Thoracic aorta (tissue), 2 donors: ENCODE results near the gene CDKL5. TPM values are rescaled to one million over a fixed set of nuclear protein-coding genes. Genes with fewer than 3 reads are reported as not detected.

Experiments used
- ATAC-seq: fragments of 150-250 bp; one replicate; pipeline ENCODE4 v1.8.0; 2017; ENCODE audit warnings: low read depth; ENCODE audit not compliant: insufficient number of reproducible peaks, low FRiP score
- DNase-seq: peaks from one replicate; pipeline ENCODE4 v3.0.0-alpha.2; 2020; ENCODE audit warnings: low spot score
- H3K27ac ChIP-seq, 2 donors: fragments of 200-600 bp; sonication (generic); 1 replicate in 1 of 2; 2 replicates in 1 of 2; pipeline ENCODE4 v1.5.1; 2016; ENCODE audit warnings: mild to moderate bottlenecking in 2 of 2, moderate library complexity in 2 of 2
- H3K27me3 ChIP-seq: fragments of 200-600 bp; sonication (generic); replicated peaks from 2 replicates; pipeline ENCODE4 v1.6.0; 2016; ENCODE audit warnings: mild to moderate bottlenecking; ENCODE audit not compliant: insufficient read depth
- H3K36me3 ChIP-seq: fragments of 200-600 bp; sonication (generic); one replicate; pipeline ENCODE4 v1.5.1; 2016
- H3K4me1 ChIP-seq, 2 donors: fragments of 200-600 bp; sonication (generic); 1 replicate in 1 of 2; 2 replicates in 1 of 2; pipeline versions ENCODE4 v1.5.1 to v1.6.0; 2016; ENCODE audit warnings: low read depth in 2 of 2, mild to moderate bottlenecking in 1 of 2; ENCODE audit not compliant: control insufficient read depth in 1 of 2
- H3K4me3 ChIP-seq: fragments of 200-600 bp; sonication (generic); 2 replicates; pipeline ENCODE4 v1.5.1; 2016; ENCODE audit warnings: mild to moderate bottlenecking
- H3K9me3 ChIP-seq: fragments of 200-600 bp; sonication (generic); 2 replicates; pipeline ENCODE4 v1.5.1; 2016
- CTCF ChIP-seq: fragments of 200-600 bp; sonication (generic); IDR thresholded peaks from one replicate; pipeline ENCODE4 v1.5.1; 2019; ENCODE audit warnings: antibody characterized with exemption
- total RNA-seq, 2 donors: library from RNA; depleted of rRNA; stranded (reverse); fragments of >200 nt; gene quantifications; one replicate each; pipeline versions ENCODE4 v1.1.0 to v1.2.3, GENCODE V29; 2016

CDKL5 gene
- total RNA-seq, 2 donors from 2014 or later, result 13.5 to 17.2 TPM

- ATAC-seq, result no peak
- TF ChIP-seq CTCF, result no peak
- Histone ChIP-seq H3K27ac (no peak overlapping the region), H3K4me3 (no peak overlapping the region), H3K4me1 (no peaks in the 10 kb centered on the region), H3K27me3 (no peaks in the 10 kb centered on the region), H3K9me3 (no peaks in the 10 kb centered on the region), H3K36me3 (no peaks in the 10 kb centered on the region)
- DNase-seq, result no peak
These were observed 10.6 kb downstream of the CDKL5 start for GRCh38 chrX:18436017-18436416.

- H3K36me3 ChIP-seq, result no peaks in the 10 kb centered on the region
- no peaks in the 10 kb centered on the region for H3K9me3 ChIP-seq
- TF ChIP-seq CTCF, result no peak
- no peak overlapping the region for H3K4me3 ChIP-seq
- no peaks in the 10 kb centered on the region for H3K4me1 ChIP-seq
- DNase-seq, result no peak
- no peaks in the 10 kb centered on the region for H3K27me3 ChIP-seq
- H3K27ac ChIP-seq, result no peak overlapping the region
- ATAC-seq, result no peak
These were observed 15.4 kb downstream of the CDKL5 start for GRCh38 chrX:18440835-18441234.

GRCh38 chrX:18441780-18442367, 16.5 kb downstream of the CDKL5 start:
- Histone ChIP-seq H3K27me3 (no peaks in the 10 kb centered on the region), H3K36me3 (no peaks in the 10 kb centered on the region), H3K9me3 (no peaks in the 10 kb centered on the region), H3K4me1 (no peaks in the 10 kb centered on the region), H3K4me3 (no peak overlapping the region), H3K27ac (no peak overlapping the region)
- ATAC-seq, result no peak
- TF ChIP-seq CTCF, result no peak
- DNase-seq, result no peak

GRCh38 chrX:18448416-18448815, 23.0 kb downstream of the CDKL5 start:
- Histone ChIP-seq H3K36me3 (no peaks in the 10 kb centered on the region), H3K27ac (no peak overlapping the region), H3K4me1 (no peaks in the 10 kb centered on the region), H3K27me3 (no peaks in the 10 kb centered on the region), H3K9me3 (no peaks in the 10 kb centered on the region), H3K4me3 (no peak overlapping the region)
- no peak for TF ChIP-seq CTCF
- DNase-seq, result no peak
- ATAC-seq, result no peak

GRCh38 chrX:18449236-18449635, 23.8 kb downstream of the CDKL5 start:
- no peak for TF ChIP-seq CTCF
- no peaks in the 10 kb centered on the region for H3K4me1 ChIP-seq
- DNase-seq (no peak), ATAC-seq (no peak)
- no peak overlapping the region for H3K27ac ChIP-seq
- no peaks in the 10 kb centered on the region for H3K9me3 ChIP-seq
- H3K27me3 ChIP-seq, result no peaks in the 10 kb centered on the region
- no peaks in the 10 kb centered on the region for H3K36me3 ChIP-seq
- H3K4me3 ChIP-seq, result no peak overlapping the region
